HTR-8/SVneo (cell line): Measurements from ENCODE around the gene KCNK3.
"Not testable (repeated sequence)": the region's sequence is repeated elsewhere in the genome, so short reads cannot be mapped to it uniquely, and the experiment has no call there.

Experiments used
- DNase-seq: peaks from one replicate; pipeline ENCODE4 v3.0.0; 2011; ENCODE audit warnings: low spot score, mixed read lengths; ENCODE audit not compliant: insufficient read length
- FAIRE-seq: peaks from 2 replicates; lab custom pipeline; 2011; peaks lifted over from hg19 to GRCh38; lab: Jason Lieb, UNC

Gene KCNK3

GRCh38 chr2:26692279-26692896 lies at the start of gene KCNK3:
Gene KCNK3, plus strand, starts transcription at chr2:26692722. Its CDS starts 154 bp downstream, at chr2:26692876.
- FAIRE-seq = no peak
- DNase-seq = peak; percentile 57

DNA sequence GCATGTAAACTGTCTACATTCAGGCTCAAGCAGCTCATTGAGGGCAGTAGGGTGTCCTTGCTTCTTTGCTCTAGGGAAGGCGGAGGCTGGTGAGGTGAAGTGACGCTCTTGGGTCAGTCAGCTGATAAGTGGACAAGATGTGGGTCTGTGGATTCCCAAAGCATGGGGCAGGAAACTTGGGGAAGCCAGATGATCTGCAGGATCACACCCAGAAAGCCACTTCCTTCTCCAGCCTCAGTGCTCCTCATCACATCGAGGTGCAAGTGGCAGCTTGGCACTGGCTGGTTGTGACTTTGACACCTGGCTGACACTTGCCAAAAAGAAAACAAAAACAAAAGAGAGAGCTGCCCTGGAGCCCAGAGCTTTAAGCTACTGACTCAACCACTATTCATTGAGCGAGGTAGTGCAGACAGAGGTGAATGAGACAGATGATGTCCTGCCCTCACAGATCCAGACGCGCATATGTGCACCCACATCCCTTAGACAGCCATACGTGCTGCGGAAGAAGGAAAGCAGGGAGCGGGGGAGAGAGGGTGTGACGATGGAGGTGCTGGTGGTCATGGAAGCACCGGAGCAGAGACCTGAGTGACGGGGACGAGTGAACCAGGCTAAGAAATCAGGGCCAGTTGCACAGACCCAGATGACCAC lies 48.2 kb upstream of the KCNK3 start:
- FAIRE-seq (no peak), DNase-seq (no peak)

GRCh38 chr2:26645762-26646161 lies 46.8 kb upstream of the KCNK3 start:
- FAIRE-seq (no peak), DNase-seq (no peak)

- no peak for DNase-seq
- FAIRE-seq = no peak
Observed at GRCh38 chr2:26646986-26647672, 45.4 kb upstream of the KCNK3 start.

GRCh38 chr2:26647981-26648380 lies 44.5 kb upstream of the KCNK3 start:
- DNase-seq (no peak), FAIRE-seq (no peak)

- FAIRE-seq = no peak
- no peak for DNase-seq
Observed at GRCh38 chr2:26648516-26648915, 44.0 kb upstream of the KCNK3 start.

GRCh38 chr2:26649322-26649721 lies 43.2 kb upstream of the KCNK3 start:
- DNase-seq = no peak

DNA sequence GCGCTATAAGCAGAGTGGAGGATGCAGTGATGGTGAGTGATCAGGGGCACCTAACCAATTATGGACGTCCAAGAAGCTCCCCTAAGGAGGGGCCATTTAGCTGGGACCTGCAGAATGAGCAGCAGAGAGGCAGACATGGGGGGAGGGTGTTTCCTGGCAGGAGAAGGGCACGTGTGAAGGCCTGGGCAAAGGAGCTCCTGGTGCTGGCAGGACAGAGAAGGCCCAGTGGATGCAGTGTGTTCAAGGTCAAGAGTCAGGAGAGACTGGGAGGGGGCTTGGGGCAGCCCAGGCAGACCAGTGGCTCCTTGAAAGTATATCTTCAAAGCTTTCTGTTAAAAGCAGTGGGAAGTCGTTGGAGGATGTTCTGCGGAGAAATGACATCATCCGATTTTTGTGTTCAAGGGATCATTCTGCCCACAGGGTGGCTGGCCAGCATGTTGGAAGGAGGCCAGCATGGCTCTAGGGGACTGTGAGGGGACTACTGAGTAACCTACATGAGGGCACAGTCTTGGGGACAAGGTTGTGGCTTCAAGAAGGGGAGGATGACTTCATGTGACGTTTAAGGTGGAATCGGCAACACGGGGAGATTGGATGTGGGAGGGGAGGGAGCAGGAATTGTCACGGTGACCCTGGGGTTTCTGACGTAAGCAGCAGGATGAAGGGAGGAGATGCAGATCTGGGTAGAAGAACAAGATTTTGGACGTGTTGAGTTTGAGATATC lies 42.4 kb upstream of the KCNK3 start:
- peak; percentile 31 for FAIRE-seq
- DNase-seq = no peak

More at GRCh38 chr2:26649322-26649721, 43.2 kb upstream of the KCNK3 start:
- FAIRE-seq = no peak

DNA sequence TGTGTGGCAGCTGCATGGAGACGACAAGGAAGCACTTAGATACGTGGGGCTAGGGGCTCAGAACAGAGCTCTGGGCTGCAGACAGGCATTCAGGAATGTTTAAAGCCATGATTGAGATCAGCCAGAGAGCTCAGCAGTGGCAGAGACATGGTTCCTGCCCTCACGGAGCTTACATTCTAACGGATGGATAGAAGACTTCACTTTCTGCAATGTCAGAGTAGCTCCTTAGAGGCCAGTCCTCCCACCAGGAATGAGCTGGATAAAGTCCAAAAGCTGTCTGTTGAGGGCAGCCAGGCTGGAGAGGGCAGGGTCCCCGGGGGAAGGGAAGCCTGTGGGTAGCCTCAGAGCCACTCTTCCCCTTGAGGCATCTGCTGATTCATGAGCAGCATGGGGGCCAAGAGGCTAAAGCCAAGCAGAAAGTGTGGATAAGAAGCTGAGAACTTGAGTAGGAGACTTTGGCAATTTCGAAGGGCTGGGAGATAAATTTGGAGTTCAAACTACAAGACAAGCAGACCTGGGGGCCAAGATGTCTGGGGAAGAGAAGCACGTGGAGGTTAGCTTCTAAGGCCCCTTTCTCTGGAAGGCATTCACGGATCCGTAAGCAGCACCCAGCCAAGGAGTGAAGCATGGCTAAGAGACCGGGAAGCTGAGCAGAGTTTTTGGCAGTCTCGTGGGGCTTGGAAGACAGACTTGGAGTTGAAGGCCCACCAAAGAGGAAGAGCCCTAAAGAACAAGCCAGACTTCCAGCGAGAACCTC lies 41.6 kb upstream of the KCNK3 start:
- DNase-seq (no peak), FAIRE-seq (no peak)

- FAIRE-seq = no peak
Observed at GRCh38 chr2:26651470-26651771, 41.1 kb upstream of the KCNK3 start.

GRCh38 chr2:26651799-26652198 lies 40.7 kb upstream of the KCNK3 start:
- DNase-seq = no peak

More at GRCh38 chr2:26651470-26651771, 41.1 kb upstream of the KCNK3 start:
- DNase-seq = no peak

GRCh38 chr2:26652361-26653041 lies 40.0 kb upstream of the KCNK3 start:
- FAIRE-seq (no peak), DNase-seq (no peak)

More at GRCh38 chr2:26651799-26652198, 40.7 kb upstream of the KCNK3 start:
- no peak for FAIRE-seq

DNA sequence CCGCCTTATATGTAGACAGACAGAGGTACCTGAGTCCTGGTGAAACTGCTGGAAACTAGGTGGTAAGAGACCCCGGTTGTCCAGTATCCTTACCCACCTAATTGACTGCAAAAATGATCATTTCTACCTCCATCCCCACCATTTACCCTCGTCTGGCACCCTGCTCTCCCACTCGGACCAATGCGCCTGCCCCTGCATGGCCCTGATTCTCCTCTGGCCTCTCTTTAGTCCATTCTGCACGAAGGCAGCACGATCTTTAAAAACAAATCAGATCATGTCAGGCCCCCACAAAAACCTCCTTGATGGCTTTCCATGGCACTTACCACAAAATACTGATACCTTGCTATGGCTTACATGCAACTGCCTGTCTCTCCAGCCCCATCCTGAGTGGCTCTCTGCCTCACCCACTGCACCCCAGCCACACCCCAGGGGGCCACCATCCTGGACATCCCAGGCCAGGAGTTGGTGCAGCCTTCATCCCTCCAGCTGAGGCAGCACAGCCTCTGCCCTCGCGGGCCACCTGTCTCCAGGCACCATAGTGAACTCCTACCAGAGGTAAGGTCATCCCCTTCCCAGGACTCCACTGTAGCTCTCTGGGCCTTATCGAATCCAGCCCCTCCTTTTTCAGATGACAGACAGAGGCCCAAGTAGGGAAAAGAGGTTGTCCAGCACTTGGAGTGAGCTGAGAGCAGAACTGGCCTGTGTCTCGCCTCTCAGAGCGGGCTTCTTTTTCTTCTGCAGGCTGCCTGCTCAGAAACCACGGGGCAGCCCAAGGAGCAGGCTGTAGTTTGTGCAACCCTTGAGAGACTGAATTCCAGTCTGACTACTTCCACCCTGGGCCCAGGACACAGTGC lies 39.1 kb upstream of the KCNK3 start:
- FAIRE-seq (no peak), DNase-seq (no peak)

- DNase-seq (no peak), FAIRE-seq (no peak)
Observed at GRCh38 chr2:26654061-26654340, 38.5 kb upstream of the KCNK3 start.

DNA sequence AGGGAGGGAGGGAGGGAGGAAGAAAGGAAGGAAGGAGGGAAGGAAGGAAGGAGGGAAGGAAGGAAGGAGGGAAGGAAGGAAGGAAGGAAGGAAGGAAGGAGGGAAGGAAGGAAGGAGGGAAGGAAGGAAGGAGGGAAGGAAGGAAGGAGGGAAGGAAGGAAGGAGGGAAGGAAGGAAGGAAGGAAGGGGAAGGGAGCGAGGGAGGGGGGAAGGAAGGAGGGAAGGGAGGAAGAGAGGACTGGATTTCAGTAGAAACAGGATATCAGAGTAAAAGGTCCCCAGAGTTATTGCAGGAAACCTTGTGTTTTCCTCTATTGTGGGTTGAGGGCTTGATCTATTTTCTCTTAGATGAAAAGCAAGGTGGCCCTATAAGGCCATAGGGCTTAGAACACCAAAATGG lies 37.4 kb upstream of the KCNK3 start:
- not testable (repeated sequence) for DNase-seq, FAIRE-seq

GRCh38 chr2:26655611-26656195 lies 36.8 kb upstream of the KCNK3 start:
- FAIRE-seq (no peak), DNase-seq (no peak)

DNA sequence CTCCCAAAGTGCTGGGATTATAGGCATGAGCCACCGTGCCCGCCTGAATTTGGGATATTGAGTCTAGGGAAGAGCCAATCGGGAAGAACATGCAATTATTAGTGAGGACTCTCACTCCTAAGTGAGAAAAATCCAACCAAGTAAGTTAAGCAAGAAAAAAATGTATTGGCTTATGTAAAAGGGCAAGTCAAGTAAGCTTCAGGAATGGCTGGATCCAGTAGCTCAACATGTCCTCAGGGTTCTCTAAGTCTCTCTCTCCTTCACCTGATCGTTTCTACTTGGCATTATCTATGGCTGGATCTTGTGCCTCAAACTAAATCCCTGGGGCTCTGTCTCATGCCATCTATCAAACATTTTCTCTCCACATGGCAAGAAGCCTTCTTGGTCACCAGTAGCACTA lies 35.3 kb upstream of the KCNK3 start:
- DNase-seq (no peak), FAIRE-seq (no peak)

DNA sequence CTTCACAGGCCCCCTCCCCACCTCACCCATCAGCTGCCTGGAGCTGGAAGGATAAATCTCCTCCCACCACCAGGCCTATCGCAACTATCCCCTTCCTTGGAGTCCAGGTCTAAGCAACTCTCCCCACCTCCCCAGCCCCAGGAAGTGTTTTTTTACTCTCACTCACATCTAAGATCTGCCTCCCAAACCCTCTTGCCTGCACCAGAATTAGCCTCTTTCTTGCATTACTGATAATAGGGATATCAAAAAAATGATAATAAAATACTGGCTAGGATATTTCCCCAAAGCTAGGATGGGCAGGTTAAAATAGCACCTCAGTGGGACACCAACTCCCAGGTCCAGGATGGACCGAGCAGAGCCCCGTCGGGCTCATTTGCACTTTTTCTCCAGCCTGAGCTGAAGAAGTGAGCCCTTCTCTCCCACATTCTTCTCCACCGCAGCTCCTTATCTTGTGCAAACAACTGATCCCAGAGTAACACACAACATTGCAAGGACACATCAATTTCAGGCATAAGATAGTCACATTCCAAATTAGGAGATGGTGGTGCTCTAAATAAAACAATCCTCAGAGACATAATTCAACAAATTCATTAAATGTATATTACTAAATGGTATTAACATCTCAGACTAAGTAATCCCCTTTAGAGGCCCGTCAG lies 33.7 kb upstream of the KCNK3 start:
- FAIRE-seq (no peak), DNase-seq (no peak)
